ENCODE data around the gene SRSF8.

SRSF8 gene

GRCh38 chr11:95072948-95073347 is 6.2 kb downstream of the SRSF8 start:
- TF ChIP-seq ZFX (IDR thresholded peaks at IDR 0.05) (no peak), CTCF (conservative IDR thresholded peaks at IDR 0.05) (no peak)
- H3K27ac ChIP-seq: no peak overlapping the region; the same call in 1 of the 2 replicates

DNA sequence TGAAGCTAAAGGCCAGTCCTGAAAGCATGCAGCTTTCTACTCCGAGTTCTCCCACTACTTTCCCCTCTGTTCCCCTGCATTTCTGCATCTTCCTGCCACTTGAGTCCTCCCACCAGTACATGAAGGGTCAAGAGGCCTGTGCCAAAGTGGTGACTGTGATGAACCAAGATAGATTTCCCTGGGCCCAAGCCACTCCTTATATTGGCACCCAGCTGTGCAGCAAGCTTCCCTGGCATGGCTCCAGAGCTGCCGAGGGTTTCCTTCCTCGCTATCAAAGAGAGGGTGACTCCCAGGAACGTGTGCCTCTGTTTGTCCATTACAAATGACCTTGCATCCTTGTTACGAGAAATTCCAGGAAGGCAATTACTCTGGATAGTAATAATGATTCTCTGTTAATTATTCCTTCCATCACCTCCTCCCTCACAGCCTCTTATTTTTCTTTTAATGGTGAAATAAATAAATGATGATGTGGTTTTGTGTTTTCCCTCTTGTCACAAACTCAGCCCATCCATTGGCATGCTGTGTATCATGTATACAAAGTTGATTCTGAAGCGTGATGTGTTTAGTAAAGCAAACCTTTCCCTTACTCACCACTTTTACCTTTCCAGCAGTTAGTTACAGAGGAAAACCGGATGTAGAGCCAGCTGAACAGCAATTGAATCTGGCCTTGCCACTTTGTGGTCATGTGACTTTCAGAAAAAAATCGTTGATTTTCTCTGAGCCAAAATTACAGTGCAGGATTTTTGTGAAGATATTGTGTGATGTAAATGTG is 8.3 kb downstream of the SRSF8 start:
- TF ChIP-seq CTCF (conservative IDR thresholded peaks at IDR 0.05): no peak
- no peak for TF ChIP-seq ZFX (IDR thresholded peaks at IDR 0.05)
- peak overlapping the region; percentile 84 for H3K27ac ChIP-seq

- TF ChIP-seq CTCF (conservative IDR thresholded peaks at IDR 0.05) (no peak), ZFX (IDR thresholded peaks at IDR 0.05) (no peak)
- H3K27ac ChIP-seq: no peak overlapping the region
These were observed 9.7 kb downstream of the SRSF8 start for GRCh38 chr11:95076416-95076815.

DNA sequence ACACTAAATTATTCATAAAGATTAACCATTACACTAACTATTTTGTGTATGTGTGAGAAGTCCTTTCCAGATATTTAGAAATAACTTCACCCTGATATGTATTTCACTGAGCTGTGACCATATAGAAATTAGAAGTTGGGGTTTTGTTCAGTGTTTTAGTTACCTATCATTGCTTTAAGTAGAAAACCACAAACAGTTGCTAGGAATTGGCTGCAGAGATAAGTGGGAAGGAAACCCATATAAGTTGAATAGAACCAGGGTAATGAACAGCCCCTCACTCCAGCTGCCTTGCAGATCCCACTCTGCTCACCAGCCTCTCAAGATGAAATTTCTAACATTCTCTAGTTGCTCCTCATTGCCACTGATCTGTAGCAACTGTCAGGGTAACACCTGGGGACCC is 10.3 kb downstream of the SRSF8 start:
- peak overlapping the region; percentile 44; the same call in 1 of the 2 replicates for H3K27ac ChIP-seq
- no peak for TF ChIP-seq CTCF (conservative IDR thresholded peaks at IDR 0.05)
- TF ChIP-seq ZFX (IDR thresholded peaks at IDR 0.05): no peak

DNA sequence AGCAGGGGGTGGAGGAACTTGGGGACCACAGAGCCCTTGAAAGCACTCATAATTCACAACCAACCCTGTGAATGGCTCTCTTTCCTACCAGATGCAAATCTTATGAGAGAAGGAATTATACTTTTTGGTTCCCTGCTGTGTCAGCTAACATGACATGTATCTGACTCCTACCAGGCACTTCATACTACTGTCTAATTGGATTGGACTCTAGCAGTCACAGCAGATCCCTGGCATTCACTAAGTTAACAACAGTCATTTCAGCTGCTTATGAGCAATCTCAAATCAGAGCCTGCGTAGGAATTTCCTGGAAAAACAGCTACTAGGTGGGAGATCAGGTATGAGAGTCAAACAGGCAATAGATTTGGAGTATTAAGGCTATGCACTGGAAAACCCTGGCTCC is 11.8 kb downstream of the SRSF8 start:
- TF ChIP-seq ZFX (IDR thresholded peaks at IDR 0.05) (no peak), CTCF (conservative IDR thresholded peaks at IDR 0.05) (no peak)
- peak overlapping the region; percentile 44 for H3K27ac ChIP-seq

GRCh38 chr11:95081010-95081409 is 14.3 kb downstream of the SRSF8 start:
- H3K27ac ChIP-seq: no peak overlapping the region
- TF ChIP-seq ZFX (IDR thresholded peaks at IDR 0.05): no peak
- TF ChIP-seq CTCF (conservative IDR thresholded peaks at IDR 0.05): no peak

DNA sequence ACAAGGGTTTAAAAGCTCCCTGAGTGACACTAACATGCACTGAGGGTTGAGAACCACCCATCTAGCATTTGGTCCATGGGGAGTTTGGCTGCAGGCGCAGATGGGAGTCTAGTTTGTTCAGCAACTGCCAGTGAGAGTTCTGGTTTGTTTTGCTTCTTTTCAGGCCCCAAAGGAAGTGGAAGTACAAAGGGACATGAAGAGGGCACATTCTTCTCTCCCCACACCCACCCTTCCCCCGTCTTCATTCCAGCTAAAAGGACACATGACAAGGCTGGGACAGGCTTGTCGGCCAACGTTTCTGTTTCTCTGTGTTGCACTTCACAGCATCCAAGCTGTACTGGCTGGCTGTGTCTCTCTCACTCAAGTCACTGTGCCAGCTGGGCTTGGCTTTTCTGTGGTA is 14.7 kb downstream of the SRSF8 start:
- TF ChIP-seq ZFX (IDR thresholded peaks at IDR 0.05) (no peak), CTCF (conservative IDR thresholded peaks at IDR 0.05) (no peak)

More for the DNA sequence above, 14.7 kb downstream of the SRSF8 start:
- H3K27ac ChIP-seq: peak overlapping the region; percentile 12; the same call in 1 of the 2 replicates
